SK-N-SH (cell line): ENCODE results near the gene CPEB1. TPM values are rescaled to one million over a fixed set of nuclear protein-coding genes. Genes with fewer than 3 reads are reported as not detected.

ENCODE experiments used
- CTCF ChIA-PET: fragments of 300-600, 350-600 bp; formaldehyde crosslinking; extraction: SDS; loops from one replicate; lab custom pipeline; 2021; lab: Yijun Ruan, JAX
- POLR2A ChIA-PET: fragments of 350-600 bp; sonication (Branson Sonifier 250); formaldehyde crosslinking; extraction: SDS; loops from one replicate; lab custom pipeline; 2020; ENCODE audit warnings: antibody characterized with exemption, inconsistent platforms; lab: Yijun Ruan, JAX
- DNase-seq: peaks from one replicate; pipeline ENCODE4 v3.0.0; 2012
- H2AFZ ChIP-seq: fragments of 200-600 bp; sonication (generic); 2 replicates; pipeline ENCODE4 v1.8.1; 2016; ENCODE audit warnings: antibody characterized with exemption, mild to moderate bottlenecking, low read depth
- H3F3A ChIP-seq: fragments of 200-600 bp; sonication (generic); replicated peaks from 2 replicates; pipeline ENCODE3; 2016; ENCODE audit warnings: antibody characterized with exemption, mild to moderate bottlenecking; ENCODE audit not compliant: insufficient read depth
- H3K27ac ChIP-seq, 2 experiments: fragments of 200-500 bp in 1 of 2; fragments of 200-600 bp in 1 of 2; sonication (Bioruptor generic) in 1 of 2; sonication (generic), shearing (Covaris generic) in 1 of 2; 2 replicates each; pipeline versions ENCODE4 v1.5.1 to v1.6.1; 2014 to 2016; ENCODE audit warnings: low read depth in 2 of 2, inconsistent platforms in 1 of 2, low read length in 1 of 2, mild to moderate bottlenecking in 1 of 2, mixed read lengths in 1 of 2
- H3K27me3 ChIP-seq: fragments of 200-600 bp; sonication (generic), shearing (Covaris generic); 2 replicates; pipeline ENCODE4 v1.6.1; 2016; ENCODE audit warnings: mixed run types; ENCODE audit not compliant: insufficient read depth
- H3K36me3 ChIP-seq, 2 experiments: fragments of 200-500 bp in 1 of 2; fragments of 200-600 bp in 1 of 2; sonication (Bioruptor generic) in 1 of 2; sonication (generic) in 1 of 2; replicated peaks in 1 of 2; 2 replicates each; pipeline versions ENCODE3 to v1.5.1; 2014 to 2016; ENCODE audit warnings: low read length in 1 of 2, mild to moderate bottlenecking in 1 of 2; ENCODE audit not compliant: insufficient read depth in 2 of 2, control insufficient read depth in 1 of 2
- H3K4me1 ChIP-seq, 2 experiments: fragments of 200-500 bp in 1 of 2; fragments of 200-600 bp in 1 of 2; sonication (Bioruptor generic) in 1 of 2; sonication (generic), shearing (Covaris generic) in 1 of 2; 2 replicates each; pipeline versions ENCODE4 v1.5.1 to v1.6.1; 2014 to 2016; ENCODE audit warnings: low read depth in 1 of 2, low read length in 1 of 2, mixed run types in 1 of 2; ENCODE audit not compliant: insufficient read depth in 2 of 2, control insufficient read depth in 1 of 2
- H3K4me2 ChIP-seq: fragments of 200-600 bp; sonication (generic), shearing (Covaris generic); 2 replicates; pipeline ENCODE4 v1.6.1; 2017; ENCODE audit warnings: mixed run types
- H3K4me3 ChIP-seq, 2 experiments: fragments of 200-500 bp in 1 of 2; fragments of 200-600 bp in 1 of 2; sonication (Bioruptor generic) in 1 of 2; sonication (generic), shearing (Covaris generic) in 1 of 2; 2 replicates each; pipeline versions ENCODE4 v1.5.1 to v1.8.1; 2014 to 2016; ENCODE audit warnings: low read depth in 2 of 2, inconsistent platforms in 1 of 2, low read length in 1 of 2, mild to moderate bottlenecking in 1 of 2, mixed read lengths in 1 of 2, moderate library complexity in 1 of 2
- H3K79me2 ChIP-seq: fragments of 200-600 bp; sonication (generic); 2 replicates; pipeline ENCODE4 v1.8.1; 2017; ENCODE audit warnings: mild to moderate bottlenecking; ENCODE audit not compliant: insufficient read depth
- H3K9ac ChIP-seq: fragments of 200-600 bp; sonication (generic); 2 replicates; pipeline ENCODE4 v1.6.1; 2017; ENCODE audit warnings: mixed run types
- H3K9me2 ChIP-seq: fragments of 200-600 bp; sonication (generic); 2 replicates; pipeline ENCODE4 v1.6.1; 2017; ENCODE audit warnings: mixed run types
- H3K9me3 ChIP-seq: fragments of 200-600 bp; sonication (generic); 2 replicates; pipeline ENCODE4 v1.6.1; 2017; ENCODE audit warnings: mixed run types, mild to moderate bottlenecking, moderate library complexity
- H4K20me1 ChIP-seq: fragments of 200-600 bp; sonication (generic); 2 replicates; pipeline ENCODE4 v1.6.1; 2017; ENCODE audit warnings: mild to moderate bottlenecking, mixed run types; ENCODE audit not compliant: insufficient read depth
- CHD2 ChIP-seq: fragments of 150-350 bp; IDR thresholded peaks from 2 replicates; pipeline ENCODE4 v1.6.1; 2018; ENCODE audit warnings: low read length; ENCODE audit not compliant: partially characterized antibody
- EP300 ChIP-seq, 2 experiments: IDR thresholded peaks; 2 replicates each; pipeline versions ENCODE4 v1.4.0 to v1.6.1; 2012; ENCODE audit warnings: borderline replicate concordance in 1 of 2, low read depth in 1 of 2, low read length in 1 of 2
- EZH2phosphoT487 ChIP-seq: fragments of 200-600 bp; sonication (generic); IDR thresholded peaks from 2 replicates; pipeline ENCODE4 v1.6.1; 2017; ENCODE audit warnings: low read depth, mixed run types, mild to moderate bottlenecking, antibody characterized with exemption, moderate library complexity, borderline replicate concordance
- FOXM1 ChIP-seq: IDR thresholded peaks from 2 replicates; pipeline ENCODE4 v1.4.0; 2012; ENCODE audit warnings: low read depth, mild to moderate bottlenecking
- GABPA ChIP-seq: IDR thresholded peaks from 2 replicates; pipeline ENCODE4 v1.4.0; 2012; ENCODE audit warnings: low read depth, mild to moderate bottlenecking
- GATA2 ChIP-seq: sonication (generic); formaldehyde crosslinking; IDR thresholded peaks from 2 replicates; pipeline ENCODE4 v1.5.0; 2020; ENCODE audit warnings: mild to moderate bottlenecking, missing genetic modification reagents
- JUND ChIP-seq: IDR thresholded peaks from 2 replicates; pipeline ENCODE4 v1.4.0; 2012
- NFIC ChIP-seq: IDR thresholded peaks from 2 replicates; pipeline ENCODE4 v1.4.0; 2012; ENCODE audit warnings: borderline replicate concordance
- NRF1 ChIP-seq: IDR thresholded peaks from 2 replicates; pipeline ENCODE4 v1.6.1; 2012; ENCODE audit warnings: low read depth, mild to moderate bottlenecking, low read length
- POLR2AphosphoS5 ChIP-seq: IDR thresholded peaks from 2 replicates; pipeline ENCODE4 v1.6.1; 2012; ENCODE audit warnings: low read depth, low read length
- RAD21 ChIP-seq: IDR thresholded peaks from 2 replicates; pipeline ENCODE4 v1.6.1; 2012; ENCODE audit warnings: mild to moderate bottlenecking, low read length
- RCOR1 ChIP-seq: fragments of 150-350 bp; IDR thresholded peaks from 2 replicates; pipeline ENCODE4 v1.6.1; 2017; ENCODE audit warnings: antibody characterized with exemption, low read length
- RFX5 ChIP-seq: IDR thresholded peaks from 2 replicates; pipeline ENCODE4 v1.6.1; 2012; ENCODE audit warnings: mild to moderate bottlenecking, improper control_type of control experiment, low read length
- RXRA ChIP-seq: IDR thresholded peaks from 2 replicates; pipeline ENCODE4 v1.4.0; 2012; ENCODE audit warnings: low read depth, mild to moderate bottlenecking, borderline replicate concordance
- TAF1 ChIP-seq: IDR thresholded peaks from 2 replicates; pipeline ENCODE4 v1.6.1; 2012; ENCODE audit warnings: low read depth, mild to moderate bottlenecking, low read length, moderate library complexity, borderline replicate concordance
- TCF12 ChIP-seq: IDR thresholded peaks from 2 replicates; pipeline ENCODE4 v1.4.0; 2012
- TEAD4 ChIP-seq: IDR thresholded peaks from 2 replicates; pipeline ENCODE4 v1.4.0; 2012; ENCODE audit warnings: mild to moderate bottlenecking, borderline replicate concordance; ENCODE audit not compliant: insufficient read depth
- USF2 ChIP-seq: fragments of 150-350 bp; IDR thresholded peaks from 2 replicates; pipeline ENCODE4 v1.6.1; 2017; ENCODE audit warnings: antibody characterized with exemption, low read length, low read depth, borderline replicate concordance
- YY1 ChIP-seq: IDR thresholded peaks from 2 replicates; pipeline ENCODE4 v1.4.0; 2012; ENCODE audit warnings: low read depth, mild to moderate bottlenecking
- WGBS: methylation state at CpG from one replicate; pipeline ENCODE4 v1.1.6; 2017; ENCODE audit warnings: low lambda C conversion rate; 5-methylcytosine and 5-hydroxymethylcytosine counted together
- polyA plus RNA-seq, 3 experiments: library from polyadenylated mRNA; depleted of rRNA; stranded (reverse); fragments of >200 nt; gene quantifications; 2 replicates each; pipeline ENCODE4 v1.2.3, GENCODE V29; 2012
- TF ChIP-seq, protein P1 (sequence below): IDR thresholded peaks from 2 replicates; pipeline ENCODE4 v1.4.0; 2012; ENCODE audit warnings: low read depth, borderline replicate concordance

CPEB1 gene
- polyA plus RNA-seq, 1 of the 3 experiments (the other 2 are of a cell fraction) = 2.6 TPM

- no peaks in the 10 kb centered on the region for H3F3A ChIP-seq
- H3K79me2 ChIP-seq = no peaks in the 10 kb centered on the region
- TF ChIP-seq NFIC (no peak), CHD2 (no peak), GATA2 (no peak), JUND (no peak), EP300 (IDR thresholded peaks at IDR 0.05; ENCODE audit: borderline replicate concordance in 1 of 2, low read depth in 1 of 2, low read length in 1 of 2) (no peak), NRF1 (no peak), EZH2phosphoT487 (no peak), YY1 (no peak), TCF12 (no peak), RAD21 (no peak), FOXM1 (no peak), RXRA (no peak), TEAD4 (no peak), RCOR1 (no peak), TAF1 (no peak), GABPA (no peak), USF2 (no peak)
- TF ChIP-seq, all 33 proteins: peak for 0
- Histone ChIP-seq H3K4me1 (no peaks in the 10 kb centered on the region), H3K9me2 (no peaks in the 10 kb centered on the region), H4K20me1 (no peaks in the 10 kb centered on the region), H3K36me3 (no peaks in the 10 kb centered on the region), H2AFZ (no peak overlapping the region), H3K27me3 (no peaks in the 10 kb centered on the region), H3K4me2 (no peak overlapping the region), H3K9ac (no peak overlapping the region), H3K27ac (no peak overlapping the region), H3K9me3 (no peaks in the 10 kb centered on the region), H3K4me3 (no peak overlapping the region)
- POLR2A ChIA-PET = no interaction called here
- no peak for DNase-seq
- WGBS = 21% methylated on average over 3 of the region's 3 CpGs
- CTCF ChIA-PET = no interaction called here
Measured at GRCh38 chr15:82653483-82654168, 6.5 kb upstream of the CPEB1 start.

GRCh38 chr15:82651708-82652107, 4.5 kb upstream of the CPEB1 start:
- ChIA-PET CTCF (no interaction called here), POLR2A (no interaction called here)
- Histone ChIP-seq H3K9me3 (no peaks in the 10 kb centered on the region), H3K4me2 (no peak overlapping the region), H2AFZ (no peak overlapping the region), H3F3A (no peaks in the 10 kb centered on the region), H3K4me3 (no peak overlapping the region), H3K79me2 (no peaks in the 10 kb centered on the region), H3K27ac (no peak overlapping the region), H3K4me1 (peaks cover 0 to 5% of the 10 kb centered on the region in 2 experiments; a peak in 1 of 4 replicates), H3K9me2 (no peaks in the 10 kb centered on the region), H3K9ac (no peak overlapping the region), H3K36me3 (no peaks in the 10 kb centered on the region), H4K20me1 (no peaks in the 10 kb centered on the region), H3K27me3 (no peaks in the 10 kb centered on the region)
- WGBS = 91% methylated on average over 2 of the region's 2 CpGs
- TF ChIP-seq, protein P1, sequence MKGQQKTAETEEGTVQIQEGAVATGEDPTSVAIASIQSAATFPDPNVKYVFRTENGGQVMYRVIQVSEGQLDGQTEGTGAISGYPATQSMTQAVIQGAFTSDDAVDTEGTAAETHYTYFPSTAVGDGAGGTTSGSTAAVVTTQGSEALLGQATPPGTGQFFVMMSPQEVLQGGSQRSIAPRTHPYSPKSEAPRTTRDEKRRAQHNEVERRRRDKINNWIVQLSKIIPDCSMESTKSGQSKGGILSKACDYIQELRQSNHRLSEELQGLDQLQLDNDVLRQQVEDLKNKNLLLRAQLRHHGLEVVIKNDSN = no peak
- no peak for TF ChIP-seq NRF1
- no peak for TF ChIP-seq TEAD4
- TF ChIP-seq POLR2AphosphoS5 = no peak
- TF ChIP-seq RFX5 = peak; percentile 74
- DNase-seq = no peak
